K562 (cell line): ENCODE data around the gene EXOC3L1. TPM values are rescaled to one million over a fixed set of nuclear protein-coding genes. Genes with fewer than 3 reads are reported as not detected.

Experiments
- GATA2 ChIP-seq: sonication (generic); formaldehyde crosslinking; IDR thresholded peaks from 2 replicates; pipeline ENCODE4 v1.4.0; 2020; ENCODE audit warnings: mild to moderate bottlenecking, missing genetic modification reagents
- GATAD2A ChIP-seq: fragments of 450-650 bp; IDR thresholded peaks from 2 replicates; pipeline ENCODE4 v1.6.1; 2017
- HCFC1 ChIP-seq: IDR thresholded peaks from 2 replicates; pipeline ENCODE4 v1.6.1; 2012; ENCODE audit warnings: low read depth, low read length, improper control_type of control experiment
- L3MBTL2 ChIP-seq: fragments of 450-650 bp; IDR thresholded peaks from 2 replicates; pipeline ENCODE4 v1.6.1; 2016; ENCODE audit warnings: mild to moderate bottlenecking, moderate library complexity
- NR2C2 ChIP-seq, 2 experiments: fragments of 200-800 bp in 1 of 2; sonication (Bioruptor generic) in 1 of 2; sonication (generic) in 1 of 2; formaldehyde crosslinking in 1 of 2; IDR thresholded peaks; 2 replicates each; pipeline versions ENCODE4 v1.6.1 to v1.8.0; 2016 to 2022; ENCODE audit warnings: mild to moderate bottlenecking in 1 of 2, missing compliant biosample characterization in 1 of 2, missing genetic modification characterization in 1 of 2, missing genetic modification reagents in 1 of 2
- PURB ChIP-seq: sonication (generic); formaldehyde crosslinking; IDR thresholded peaks from 2 replicates; pipeline ENCODE4 v1.9.0; 2021; ENCODE audit warnings: low read depth, mild to moderate bottlenecking, missing genetic modification reagents
- RBM17 ChIP-seq: fragments of 200-400 bp; formaldehyde crosslinking; IDR thresholded peaks from 2 replicates; pipeline ENCODE4 v1.6.1; 2017; ENCODE audit warnings: low read depth, mild to moderate bottlenecking, low read length, borderline replicate concordance
- SAFB2 ChIP-seq: fragments of 200-400 bp; formaldehyde crosslinking; IDR thresholded peaks from 2 replicates; pipeline ENCODE4 v1.6.1; 2018; ENCODE audit warnings: borderline replicate concordance, low read length, low read depth, moderate library complexity; ENCODE audit not compliant: severe bottlenecking
- TFAM ChIP-seq: fragments of 250-450 bp; sonication (Bioruptor Pico); conservative IDR thresholded peaks from 2 replicates; pipeline ENCODE4 v1.5.0; 2021; ENCODE audit warnings: mild to moderate bottlenecking, moderate library complexity
- ZNF224 ChIP-seq: sonication (generic); formaldehyde crosslinking; IDR thresholded peaks from 2 replicates; pipeline ENCODE4 v1.8.0; 2022; ENCODE audit warnings: mild to moderate bottlenecking, missing genetic modification reagents
- ZNF282 ChIP-seq: sonication (generic); formaldehyde crosslinking; IDR thresholded peaks from 2 replicates; pipeline ENCODE4 v1.8.1; 2023; ENCODE audit warnings: missing genetic modification reagents
- ZNF445 ChIP-seq: fragments of 250-450 bp; sonication (Bioruptor Pico); IDR thresholded peaks from 2 replicates; pipeline ENCODE4 v1.4.0; 2020; ENCODE audit warnings: low read depth, mild to moderate bottlenecking, moderate library complexity
- polyA plus RNA-seq, 8 experiments: library from polyadenylated mRNA; depleted of rRNA in 4 of 8; stranded (reverse) in 5 of 8; unstranded in 3 of 8; fragments of >200 nt; fragmentation: Nextera tagmentation in 2 of 8; fragmentation: Illumina TruSeq in 1 of 8; extraction: Ambion mirVana in 2 of 8; extraction: Trizol in 1 of 8; gene quantifications; 2 replicates each; pipeline versions ENCODE4 v1.2.1 to v1.2.3, GENCODE V29; 2011 to 2014; ENCODE audit warnings: inconsistent platforms in 1 of 8, missing spikeins in 1 of 8
- total RNA-seq, 7 experiments: library from RNA; depleted of rRNA in 6 of 7; stranded (reverse); fragments of >200 nt in 6 of 7; fragmentation: Illumina TruSeq in 2 of 7; extraction: Trizol in 2 of 7; gene quantifications; 2 replicates each; pipeline versions ENCODE4 v1.2.1 to v1.2.3, GENCODE V29; 2011 to 2021; ENCODE audit warnings: low replicate concordance in 1 of 7
- TF ChIP-seq, protein P1 (sequence below): fragments of 250-450 bp; sonication (Bioruptor Pico); IDR thresholded peaks from 2 replicates; pipeline ENCODE4 v1.6.1; 2021; ENCODE audit warnings: mild to moderate bottlenecking
- TF ChIP-seq, protein P2 (sequence below): fragments of 450-650 bp; IDR thresholded peaks from 2 replicates; pipeline ENCODE4 v1.6.1; 2017; ENCODE audit warnings: antibody characterized with exemption, mild to moderate bottlenecking
- TF ChIP-seq, protein P3 (sequence below): fragments of 450-650 bp; IDR thresholded peaks from 2 replicates; pipeline ENCODE4 v1.6.1; 2016; ENCODE audit warnings: low read depth

Gene EXOC3L1
- total and polyA plus RNA-seq, 9 of the 15 experiments (the other 6 are each of a cell fraction or from before 2014, with no cell fraction given): 0.08 TPM; not detected in 8

DNA sequence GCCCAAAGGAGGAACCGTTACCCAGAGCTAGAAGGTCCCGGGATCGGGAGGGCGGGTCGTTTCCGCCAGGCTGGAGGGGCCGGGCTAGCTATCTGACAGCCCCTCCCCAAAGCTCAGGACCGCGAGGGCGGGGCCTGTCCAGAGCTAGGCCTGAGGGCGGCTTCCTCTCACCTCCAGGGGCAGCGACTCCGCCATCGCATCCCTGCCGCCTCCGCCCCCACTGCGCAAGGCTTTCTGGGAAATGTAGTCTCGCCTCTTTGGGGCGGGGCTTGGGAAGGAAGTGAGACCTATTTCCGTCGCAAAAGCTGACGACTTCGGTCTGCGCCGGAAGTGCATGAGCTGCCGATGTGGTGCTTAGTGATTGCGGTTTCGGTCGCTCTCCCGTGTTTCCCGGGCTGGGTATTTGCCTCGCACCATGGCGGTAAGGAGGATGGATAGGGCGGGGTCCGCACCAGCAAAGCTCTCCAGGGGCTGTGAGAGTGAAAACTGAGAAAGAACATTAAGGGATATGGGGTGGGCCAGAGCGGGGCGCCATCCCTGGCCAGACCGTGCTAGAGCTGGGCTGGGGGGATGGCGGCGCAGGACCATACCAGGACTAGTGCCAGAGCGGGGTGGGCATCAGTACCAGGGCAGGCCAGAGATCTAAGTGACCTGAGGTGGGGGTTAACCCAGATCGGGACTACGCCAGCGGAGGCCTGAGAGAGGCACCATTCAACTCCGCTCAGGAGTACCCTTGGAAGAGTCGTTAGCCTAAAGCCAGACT is 37.0 kb upstream of the EXOC3L1 start, which contains the start of gene TMEM208 (continued):
- TF ChIP-seq L3MBTL2: peak; percentile 40; the same call in 1 of the 2 replicates
- TF ChIP-seq ZNF282 (CRISPR knock-in tag): no peak
- TF ChIP-seq, protein P1, sequence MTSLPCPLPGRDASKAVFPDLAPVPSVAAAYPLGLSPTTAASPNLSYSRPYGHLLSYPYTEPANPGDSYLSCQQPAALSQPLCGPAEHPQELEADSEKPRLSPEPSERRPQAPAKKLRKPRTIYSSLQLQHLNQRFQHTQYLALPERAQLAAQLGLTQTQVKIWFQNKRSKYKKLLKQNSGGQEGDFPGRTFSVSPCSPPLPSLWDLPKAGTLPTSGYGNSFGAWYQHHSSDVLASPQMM (CRISPR knock-in tag): no peak
- TF ChIP-seq TFAM (CRISPR knock-in tag): no peak
- no peak for TF ChIP-seq SAFB2
- peak; percentile 99 for TF ChIP-seq HCFC1
- TF ChIP-seq, protein P2, sequence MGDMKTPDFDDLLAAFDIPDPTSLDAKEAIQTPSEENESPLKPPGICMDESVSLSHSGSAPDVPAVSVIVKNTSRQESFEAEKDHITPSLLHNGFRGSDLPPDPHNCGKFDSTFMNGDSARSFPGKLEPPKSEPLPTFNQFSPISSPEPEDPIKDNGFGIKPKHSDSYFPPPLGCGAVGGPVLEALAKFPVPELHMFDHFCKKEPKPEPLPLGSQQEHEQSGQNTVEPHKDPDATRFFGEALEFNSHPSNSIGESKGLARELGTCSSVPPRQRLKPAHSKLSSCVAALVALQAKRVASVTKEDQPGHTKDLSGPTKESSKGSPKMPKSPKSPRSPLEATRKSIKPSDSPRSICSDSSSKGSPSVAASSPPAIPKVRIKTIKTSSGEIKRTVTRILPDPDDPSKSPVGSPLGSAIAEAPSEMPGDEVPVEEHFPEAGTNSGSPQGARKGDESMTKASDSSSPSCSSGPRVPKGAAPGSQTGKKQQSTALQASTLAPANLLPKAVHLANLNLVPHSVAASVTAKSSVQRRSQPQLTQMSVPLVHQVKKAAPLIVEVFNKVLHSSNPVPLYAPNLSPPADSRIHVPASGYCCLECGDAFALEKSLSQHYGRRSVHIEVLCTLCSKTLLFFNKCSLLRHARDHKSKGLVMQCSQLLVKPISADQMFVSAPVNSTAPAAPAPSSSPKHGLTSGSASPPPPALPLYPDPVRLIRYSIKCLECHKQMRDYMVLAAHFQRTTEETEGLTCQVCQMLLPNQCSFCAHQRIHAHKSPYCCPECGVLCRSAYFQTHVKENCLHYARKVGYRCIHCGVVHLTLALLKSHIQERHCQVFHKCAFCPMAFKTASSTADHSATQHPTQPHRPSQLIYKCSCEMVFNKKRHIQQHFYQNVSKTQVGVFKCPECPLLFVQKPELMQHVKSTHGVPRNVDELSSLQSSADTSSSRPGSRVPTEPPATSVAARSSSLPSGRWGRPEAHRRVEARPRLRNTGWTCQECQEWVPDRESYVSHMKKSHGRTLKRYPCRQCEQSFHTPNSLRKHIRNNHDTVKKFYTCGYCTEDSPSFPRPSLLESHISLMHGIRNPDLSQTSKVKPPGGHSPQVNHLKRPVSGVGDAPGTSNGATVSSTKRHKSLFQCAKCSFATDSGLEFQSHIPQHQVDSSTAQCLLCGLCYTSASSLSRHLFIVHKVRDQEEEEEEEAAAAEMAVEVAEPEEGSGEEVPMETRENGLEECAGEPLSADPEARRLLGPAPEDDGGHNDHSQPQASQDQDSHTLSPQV: no peak
- TF ChIP-seq ZNF224 (CRISPR knock-in tag): no peak
- TF ChIP-seq, protein P3, sequence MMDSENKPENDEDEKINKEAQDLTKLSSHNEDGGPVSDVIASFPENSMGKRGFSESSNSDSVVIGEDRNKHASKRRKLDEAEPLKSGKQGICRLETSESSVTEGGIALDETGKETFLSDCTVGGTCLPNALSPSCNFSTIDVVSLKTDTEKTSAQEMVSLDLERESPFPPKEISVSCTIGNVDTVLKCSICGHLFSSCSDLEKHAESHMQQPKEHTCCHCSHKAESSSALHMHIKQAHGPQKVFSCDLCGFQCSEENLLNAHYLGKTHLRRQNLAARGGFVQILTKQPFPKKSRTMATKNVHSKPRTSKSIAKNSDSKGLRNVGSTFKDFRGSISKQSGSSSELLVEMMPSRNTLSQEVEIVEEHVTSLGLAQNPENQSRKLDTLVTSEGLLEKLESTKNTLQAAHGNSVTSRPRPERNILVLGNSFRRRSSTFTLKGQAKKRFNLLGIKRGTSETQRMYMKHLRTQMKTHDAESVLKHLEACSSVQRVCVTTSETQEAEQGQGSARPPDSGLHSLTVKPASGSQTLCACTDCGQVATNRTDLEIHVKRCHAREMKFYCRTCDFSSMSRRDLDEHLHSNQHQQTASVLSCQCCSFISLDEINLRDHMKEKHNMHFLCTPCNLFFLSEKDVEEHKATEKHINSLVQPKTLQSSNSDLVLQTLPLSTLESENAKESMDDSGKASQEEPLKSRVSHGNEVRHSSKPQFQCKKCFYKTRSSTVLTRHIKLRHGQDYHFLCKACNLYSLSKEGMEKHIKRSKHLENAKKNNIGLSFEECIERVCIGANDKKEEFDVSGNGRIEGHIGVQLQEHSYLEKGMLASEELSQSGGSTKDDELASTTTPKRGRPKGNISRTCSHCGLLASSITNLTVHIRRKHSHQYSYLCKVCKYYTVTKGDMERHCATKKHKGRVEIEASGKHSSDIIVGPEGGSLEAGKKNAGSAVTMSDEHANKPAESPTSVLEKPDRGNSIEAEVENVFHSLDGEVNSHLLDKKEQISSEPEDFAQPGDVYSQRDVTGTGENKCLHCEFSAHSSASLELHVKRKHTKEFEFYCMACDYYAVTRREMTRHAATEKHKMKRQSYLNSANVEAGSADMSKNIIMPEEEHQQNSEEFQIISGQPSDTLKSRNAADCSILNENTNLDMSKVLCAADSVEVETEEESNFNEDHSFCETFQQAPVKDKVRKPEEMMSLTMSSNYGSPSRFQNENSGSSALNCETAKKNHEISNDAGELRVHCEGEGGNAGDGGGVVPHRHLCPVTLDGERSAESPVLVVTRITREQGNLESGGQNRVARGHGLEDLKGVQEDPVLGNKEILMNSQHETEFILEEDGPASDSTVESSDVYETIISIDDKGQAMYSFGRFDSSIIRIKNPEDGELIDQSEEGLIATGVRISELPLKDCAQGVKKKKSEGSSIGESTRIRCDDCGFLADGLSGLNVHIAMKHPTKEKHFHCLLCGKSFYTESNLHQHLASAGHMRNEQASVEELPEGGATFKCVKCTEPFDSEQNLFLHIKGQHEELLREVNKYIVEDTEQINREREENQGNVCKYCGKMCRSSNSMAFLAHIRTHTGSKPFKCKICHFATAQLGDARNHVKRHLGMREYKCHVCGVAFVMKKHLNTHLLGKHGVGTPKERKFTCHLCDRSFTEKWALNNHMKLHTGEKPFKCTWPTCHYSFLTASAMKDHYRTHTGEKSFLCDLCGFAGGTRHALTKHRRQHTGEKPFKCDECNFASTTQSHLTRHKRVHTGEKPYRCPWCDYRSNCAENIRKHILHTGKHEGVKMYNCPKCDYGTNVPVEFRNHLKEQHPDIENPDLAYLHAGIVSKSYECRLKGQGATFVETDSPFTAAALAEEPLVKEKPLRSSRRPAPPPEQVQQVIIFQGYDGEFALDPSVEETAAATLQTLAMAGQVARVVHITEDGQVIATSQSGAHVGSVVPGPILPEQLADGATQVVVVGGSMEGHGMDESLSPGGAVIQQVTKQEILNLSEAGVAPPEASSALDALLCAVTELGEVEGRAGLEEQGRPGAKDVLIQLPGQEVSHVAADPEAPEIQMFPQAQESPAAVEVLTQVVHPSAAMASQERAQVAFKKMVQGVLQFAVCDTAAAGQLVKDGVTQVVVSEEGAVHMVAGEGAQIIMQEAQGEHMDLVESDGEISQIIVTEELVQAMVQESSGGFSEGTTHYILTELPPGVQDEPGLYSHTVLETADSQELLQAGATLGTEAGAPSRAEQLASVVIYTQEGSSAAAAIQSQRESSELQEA: no peak
- no peak for TF ChIP-seq GATAD2A
- no peak for TF ChIP-seq PURB (CRISPR knock-in tag)
- no peak for TF ChIP-seq GATA2 (CRISPR knock-in tag)
- no peak for TF ChIP-seq ZNF445
- TF ChIP-seq NR2C2 (CRISPR knock-in tag; IDR thresholded peaks at IDR 0.05): peak; percentile 76
- TF ChIP-seq NR2C2 (tag; IDR thresholded peaks at IDR 0.05): peak; percentile 85
- TF ChIP-seq RBM17: no peak
